ENCODE data around the gene GSAP. TPM values are rescaled to one million over a fixed set of nuclear protein-coding genes. Genes with fewer than 3 reads are reported as not detected.

The GSAP gene
- total RNA-seq, 1 experiment from 2014 or later: 2.0 TPM

- ChIA-PET CTCF (no interaction called here), POLR2A (no interaction called here)
- 0 out of 2 replicates have a peak, but pooled peaks have one; percentile 46 for TF ChIP-seq GABPB1 (CRISPR knock-in tag; IDR thresholded peaks at IDR 0.05)
- TF ChIP-seq NR3C1 (CRISPR knock-in tag; conservative IDR thresholded peaks at IDR 0.05; ENCODE audit: low read depth): no peak
- peaks cover 27% of the 10 kb centered on the region for H3K4me1 Mint-ChIP-seq
- no peak overlapping the region for H3K27ac Mint-ChIP-seq
- H3K36me3 Mint-ChIP-seq: no peaks in the 10 kb centered on the region
- ATAC-seq (no peak), DNase-seq (ENCODE audit: low spot score) (no peak)
- H3K27me3 Mint-ChIP-seq (ENCODE audit: low read depth): peaks cover 10% of the 10 kb centered on the region
- no peak overlapping the region for H3K4me3 Mint-ChIP-seq
- no peaks in the 10 kb centered on the region for H3K9me3 Mint-ChIP-seq
Measured at GRCh38 chr7:77409739-77410547, 6.2 kb downstream of the GSAP start.

GRCh38 chr7:77409005-77409738 lies 7.0 kb downstream of the GSAP start:
- Mint-ChIP-seq H3K27me3 (ENCODE audit: low read depth) (peaks cover 2% of the 10 kb centered on the region; the same call in 1 of the 2 replicates), H3K36me3 (no peaks in the 10 kb centered on the region), H3K27ac (no peak overlapping the region), H3K9me3 (no peaks in the 10 kb centered on the region), H3K4me3 (no peak overlapping the region), H3K4me1 (peaks cover 20% of the 10 kb centered on the region)
- DNase-seq (ENCODE audit: low spot score): no peak
- POLR2A ChIA-PET: no interaction called here
- ATAC-seq: no peak
- TF ChIP-seq, protein P1, sequence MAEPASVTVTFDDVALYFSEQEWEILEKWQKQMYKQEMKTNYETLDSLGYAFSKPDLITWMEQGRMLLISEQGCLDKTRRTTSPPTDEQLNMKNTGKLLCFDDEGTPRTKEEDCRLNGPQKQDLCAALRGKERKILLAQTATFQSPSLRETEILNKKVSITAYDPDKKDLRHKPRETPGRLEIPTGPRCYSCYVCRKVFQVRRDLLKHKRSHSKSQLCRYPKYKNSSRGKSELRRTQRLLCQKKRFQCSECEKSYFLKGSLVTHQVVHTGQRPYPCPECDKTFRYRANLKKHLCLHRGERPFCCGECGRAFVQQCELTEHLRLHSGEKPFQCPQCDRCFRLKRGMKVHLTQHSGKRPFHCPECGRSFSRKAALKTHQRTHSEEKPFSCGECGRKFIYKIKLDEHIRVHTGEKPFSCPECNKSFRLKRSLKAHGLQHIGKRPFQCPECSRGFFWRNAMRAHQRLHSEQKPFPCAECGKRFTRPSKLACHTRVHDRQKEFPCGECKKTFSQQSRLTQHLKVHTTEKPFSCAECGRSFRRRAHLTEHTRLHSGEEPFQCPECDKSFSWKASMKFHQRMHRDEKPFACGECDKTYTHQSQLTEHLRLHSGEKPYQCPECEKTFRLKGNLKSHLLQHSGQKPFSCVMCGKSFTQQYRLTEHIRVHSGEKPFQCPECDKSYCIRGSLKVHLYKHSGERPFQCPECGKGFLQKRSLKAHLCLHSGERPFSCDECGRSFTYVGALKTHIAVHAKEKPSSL (CRISPR knock-in tag; conservative IDR thresholded peaks at IDR 0.05): no peak
- TF ChIP-seq E2F4 (CRISPR knock-in tag; IDR thresholded peaks at IDR 0.05; ENCODE audit: borderline replicate concordance, low read depth) (no peak), ELF4 (CRISPR knock-in tag; IDR thresholded peaks at IDR 0.05; ENCODE audit: low read depth) (no peak), IRF1 (CRISPR knock-in tag; IDR thresholded peaks at IDR 0.05) (no peak), JUN (CRISPR knock-in tag; IDR thresholded peaks at IDR 0.05) (no peak), JAZF1 (CRISPR knock-in tag; IDR thresholded peaks at IDR 0.05) (no peak), E2F5 (CRISPR knock-in tag; IDR thresholded peaks at IDR 0.05) (no peak), NR3C1 (CRISPR knock-in tag; conservative IDR thresholded peaks at IDR 0.05; ENCODE audit: low read depth) (no peak), PRRX2 (CRISPR knock-in tag; IDR thresholded peaks at IDR 0.05) (no peak)
- TF ChIP-seq, protein P2, sequence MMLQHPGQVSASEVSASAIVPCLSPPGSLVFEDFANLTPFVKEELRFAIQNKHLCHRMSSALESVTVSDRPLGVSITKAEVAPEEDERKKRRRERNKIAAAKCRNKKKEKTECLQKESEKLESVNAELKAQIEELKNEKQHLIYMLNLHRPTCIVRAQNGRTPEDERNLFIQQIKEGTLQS (CRISPR knock-in tag; conservative IDR thresholded peaks at IDR 0.05): no peak
- CTCF ChIA-PET: no interaction called here

GRCh38 chr7:77407906-77408305 lies 8.2 kb downstream of the GSAP start:
- ATAC-seq (no peak), DNase-seq (ENCODE audit: low spot score) (no peak)
- H3K9me3 Mint-ChIP-seq: no peaks in the 10 kb centered on the region
- CTCF ChIA-PET: interaction anchor here (0.6 kb wide), 1 partner anchor 59 kb away, joined by 3 read pairs; no protein-coding TSS in a partner anchor
- no peak overlapping the region for H3K27ac Mint-ChIP-seq
- POLR2A ChIA-PET: no interaction called here
- H3K27me3 Mint-ChIP-seq (ENCODE audit: low read depth): no peaks in the 10 kb centered on the region
- TF ChIP-seq JUN (CRISPR knock-in tag; IDR thresholded peaks at IDR 0.05) (no peak), IRF1 (CRISPR knock-in tag; IDR thresholded peaks at IDR 0.05) (no peak), CREM (CRISPR knock-in tag; IDR thresholded peaks at IDR 0.05) (no peak), E2F5 (CRISPR knock-in tag; IDR thresholded peaks at IDR 0.05) (no peak), NFATC4 (CRISPR knock-in tag; IDR thresholded peaks at IDR 0.05) (no peak), KAT7 (CRISPR knock-in tag; IDR thresholded peaks at IDR 0.05; ENCODE audit: borderline replicate concordance) (no peak), TCF7 (CRISPR knock-in tag; IDR thresholded peaks at IDR 0.05; ENCODE audit: low read depth) (no peak), FOXJ3 (CRISPR knock-in tag; IDR thresholded peaks at IDR 0.05; ENCODE audit: borderline replicate concordance) (no peak), ZBTB21 (CRISPR knock-in tag; IDR thresholded peaks at IDR 0.05; ENCODE audit: borderline replicate concordance) (no peak)
- TF ChIP-seq, protein P3, sequence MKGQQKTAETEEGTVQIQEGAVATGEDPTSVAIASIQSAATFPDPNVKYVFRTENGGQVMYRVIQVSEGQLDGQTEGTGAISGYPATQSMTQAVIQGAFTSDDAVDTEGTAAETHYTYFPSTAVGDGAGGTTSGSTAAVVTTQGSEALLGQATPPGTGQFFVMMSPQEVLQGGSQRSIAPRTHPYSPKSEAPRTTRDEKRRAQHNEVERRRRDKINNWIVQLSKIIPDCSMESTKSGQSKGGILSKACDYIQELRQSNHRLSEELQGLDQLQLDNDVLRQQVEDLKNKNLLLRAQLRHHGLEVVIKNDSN (CRISPR knock-in tag; IDR thresholded peaks at IDR 0.05): no peak
- TF ChIP-seq, protein P4, sequence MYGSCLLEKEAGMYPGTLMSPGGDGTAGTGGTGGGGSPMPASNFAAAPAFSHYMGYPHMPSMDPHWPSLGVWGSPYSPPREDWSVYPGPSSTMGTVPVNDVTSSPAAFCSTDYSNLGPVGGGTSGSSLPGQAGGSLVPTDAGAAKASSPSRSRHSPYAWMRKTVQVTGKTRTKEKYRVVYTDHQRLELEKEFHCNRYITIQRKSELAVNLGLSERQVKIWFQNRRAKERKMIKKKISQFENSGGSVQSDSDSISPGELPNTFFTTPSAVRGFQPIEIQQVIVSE (CRISPR knock-in tag; IDR thresholded peaks at IDR 0.05; ENCODE audit: borderline replicate concordance): no peak
- H3K4me3 Mint-ChIP-seq: no peak overlapping the region
- H3K36me3 Mint-ChIP-seq: no peaks in the 10 kb centered on the region
- peaks cover 16% of the 10 kb centered on the region for H3K4me1 Mint-ChIP-seq
